Measurements from ENCODE around the gene TSPAN6.
A peak's percentile ranks its signal among the peaks of the same experiment; 100 is the strongest.

TSPAN6 gene

DNA sequence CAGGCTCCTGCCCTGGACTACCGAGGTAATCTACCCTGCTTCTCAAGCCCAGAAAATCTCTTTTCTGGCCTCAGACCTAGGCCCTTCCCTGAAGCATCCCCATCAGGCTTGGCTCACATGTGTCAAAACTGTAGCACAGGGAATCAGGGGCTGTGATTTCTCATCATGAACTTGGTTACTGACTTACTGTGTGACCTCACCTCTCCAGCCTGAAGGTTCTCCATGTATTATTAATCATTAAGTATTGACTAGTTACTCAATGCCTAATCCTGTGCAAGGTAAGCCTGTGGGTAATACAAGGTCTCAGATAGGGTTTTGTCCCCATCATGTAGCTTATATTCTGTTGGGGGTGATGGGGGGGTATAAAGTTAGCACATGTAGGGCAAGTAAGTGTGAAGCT lies 14.2 kb upstream of the TSPAN6 start:
- Mint-ChIP-seq H3K27ac (peak overlapping the region; percentile 62), H3K27me3 (ENCODE audit: low read depth, poor library complexity) (no peaks in the 10 kb centered on the region), H3K36me3 (ENCODE audit: low read depth) (no peaks in the 10 kb centered on the region), H3K4me1 (peaks cover 51% of the 10 kb centered on the region), H3K9me3 (peaks cover 28% of the 10 kb centered on the region), H3K4me3 (no peak overlapping the region)
- no peak for DNase-seq
- TF ChIP-seq, protein P1, sequence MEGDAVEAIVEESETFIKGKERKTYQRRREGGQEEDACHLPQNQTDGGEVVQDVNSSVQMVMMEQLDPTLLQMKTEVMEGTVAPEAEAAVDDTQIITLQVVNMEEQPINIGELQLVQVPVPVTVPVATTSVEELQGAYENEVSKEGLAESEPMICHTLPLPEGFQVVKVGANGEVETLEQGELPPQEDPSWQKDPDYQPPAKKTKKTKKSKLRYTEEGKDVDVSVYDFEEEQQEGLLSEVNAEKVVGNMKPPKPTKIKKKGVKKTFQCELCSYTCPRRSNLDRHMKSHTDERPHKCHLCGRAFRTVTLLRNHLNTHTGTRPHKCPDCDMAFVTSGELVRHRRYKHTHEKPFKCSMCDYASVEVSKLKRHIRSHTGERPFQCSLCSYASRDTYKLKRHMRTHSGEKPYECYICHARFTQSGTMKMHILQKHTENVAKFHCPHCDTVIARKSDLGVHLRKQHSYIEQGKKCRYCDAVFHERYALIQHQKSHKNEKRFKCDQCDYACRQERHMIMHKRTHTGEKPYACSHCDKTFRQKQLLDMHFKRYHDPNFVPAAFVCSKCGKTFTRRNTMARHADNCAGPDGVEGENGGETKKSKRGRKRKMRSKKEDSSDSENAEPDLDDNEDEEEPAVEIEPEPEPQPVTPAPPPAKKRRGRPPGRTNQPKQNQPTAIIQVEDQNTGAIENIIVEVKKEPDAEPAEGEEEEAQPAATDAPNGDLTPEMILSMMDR (IDR thresholded peaks at IDR 0.05) = no peak

DNA sequence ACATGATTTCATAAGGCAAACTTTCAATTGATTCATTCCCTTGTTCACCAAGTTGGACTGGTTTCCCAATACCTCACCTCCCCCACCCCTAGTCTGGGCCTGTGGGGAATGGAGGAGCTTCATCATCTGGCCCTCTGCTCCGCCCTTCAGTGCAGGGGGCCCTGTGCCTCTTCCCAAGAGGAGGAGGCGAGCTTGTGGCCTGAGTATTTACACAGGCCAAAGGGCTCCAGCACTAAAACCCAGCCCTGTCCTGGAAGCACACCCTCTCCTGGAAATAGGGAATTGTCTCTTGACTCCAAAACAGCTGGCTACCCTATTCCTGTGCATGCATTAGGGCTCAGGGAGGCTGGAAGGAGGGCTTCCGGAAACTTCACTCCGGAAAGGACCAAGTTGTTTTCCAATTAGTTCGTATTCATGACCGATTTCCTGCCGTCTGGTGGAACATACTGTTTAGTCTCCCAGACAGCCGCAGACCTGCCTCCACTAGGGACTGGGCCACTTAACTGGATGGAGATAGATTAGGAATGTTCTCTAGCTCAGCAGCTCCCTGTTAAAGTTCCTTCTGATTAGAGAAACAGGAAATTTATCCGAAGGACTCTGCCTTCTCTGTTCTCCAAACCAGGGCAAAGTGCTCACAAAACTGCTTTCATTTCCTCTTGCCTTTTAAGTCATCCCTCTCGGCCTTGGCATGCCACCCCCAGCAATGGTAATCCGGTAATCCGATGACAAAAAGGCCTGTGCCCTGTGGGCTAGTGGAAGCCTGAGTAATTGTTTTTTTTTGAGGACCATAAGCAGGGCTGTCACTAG lies 13.1 kb upstream of the TSPAN6 start:
- H3K9me3 Mint-ChIP-seq = peaks cover 34% of the 10 kb centered on the region
- no peaks in the 10 kb centered on the region for H3K27me3 Mint-ChIP-seq (ENCODE audit: low read depth, poor library complexity)
- peak overlapping the region; percentile 98 for H3K27ac Mint-ChIP-seq
- H3K36me3 Mint-ChIP-seq (ENCODE audit: low read depth) = no peaks in the 10 kb centered on the region
- peaks cover 54% of the 10 kb centered on the region for H3K4me1 Mint-ChIP-seq
- DNase-seq = peak; percentile 21
- TF ChIP-seq, protein P1 (IDR thresholded peaks at IDR 0.05) = no peak
- no peak overlapping the region for H3K4me3 Mint-ChIP-seq

DNA sequence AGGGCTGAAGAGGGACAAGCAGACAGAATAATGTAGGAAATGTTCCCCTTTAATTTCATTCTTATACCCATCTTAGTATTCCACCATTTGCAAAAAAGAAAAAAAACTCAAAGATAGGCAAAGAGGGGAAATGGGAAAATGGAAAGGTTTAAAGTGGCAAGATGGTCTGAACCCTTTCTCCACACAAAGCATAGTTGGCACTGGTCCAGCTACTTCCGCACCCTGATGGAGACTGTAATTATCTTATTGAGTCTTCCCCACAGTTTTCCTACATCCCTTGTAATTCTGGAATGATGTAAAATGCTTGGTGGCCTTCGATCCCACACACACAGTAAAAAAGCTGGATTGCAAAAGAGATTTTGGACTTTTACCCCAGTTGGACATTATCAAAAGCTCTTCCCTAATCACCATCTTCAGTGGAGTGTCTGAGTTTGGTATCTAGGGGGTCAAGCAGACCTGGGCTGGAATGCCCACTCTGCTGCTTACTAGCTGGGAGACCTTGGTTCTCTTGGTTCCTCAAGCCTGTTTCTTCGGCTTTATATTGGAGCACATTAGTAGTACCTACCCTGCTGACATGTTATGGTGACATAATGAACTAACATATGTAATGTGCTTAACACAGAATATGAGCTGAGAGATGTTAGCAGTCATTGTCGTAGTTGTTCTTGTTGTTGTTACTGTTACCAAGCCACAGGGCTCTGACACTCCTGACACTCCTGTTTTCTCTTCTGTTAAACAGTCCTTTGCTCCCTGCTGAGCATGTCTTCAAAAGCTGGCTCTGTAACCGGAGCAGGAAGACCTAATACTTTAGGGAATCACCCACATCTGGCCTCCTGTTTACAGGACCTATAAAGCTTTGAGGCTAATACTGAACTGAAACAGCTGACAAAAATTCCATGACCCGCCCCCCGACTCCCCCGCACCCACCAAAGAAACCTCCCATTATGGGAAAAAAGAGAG lies 12.1 kb upstream of the TSPAN6 start:
- TF ChIP-seq, protein P1 (IDR thresholded peaks at IDR 0.05) = no peak
- no peak for DNase-seq
- H3K27me3 Mint-ChIP-seq (ENCODE audit: low read depth, poor library complexity) = no peaks in the 10 kb centered on the region
- peak overlapping the region; percentile 98 for H3K27ac Mint-ChIP-seq
- H3K4me3 Mint-ChIP-seq = peak overlapping the region; percentile 18
- H3K9me3 Mint-ChIP-seq = peaks cover 34% of the 10 kb centered on the region
- peaks cover 51% of the 10 kb centered on the region for H3K4me1 Mint-ChIP-seq
- no peaks in the 10 kb centered on the region for H3K36me3 Mint-ChIP-seq (ENCODE audit: low read depth)

DNA sequence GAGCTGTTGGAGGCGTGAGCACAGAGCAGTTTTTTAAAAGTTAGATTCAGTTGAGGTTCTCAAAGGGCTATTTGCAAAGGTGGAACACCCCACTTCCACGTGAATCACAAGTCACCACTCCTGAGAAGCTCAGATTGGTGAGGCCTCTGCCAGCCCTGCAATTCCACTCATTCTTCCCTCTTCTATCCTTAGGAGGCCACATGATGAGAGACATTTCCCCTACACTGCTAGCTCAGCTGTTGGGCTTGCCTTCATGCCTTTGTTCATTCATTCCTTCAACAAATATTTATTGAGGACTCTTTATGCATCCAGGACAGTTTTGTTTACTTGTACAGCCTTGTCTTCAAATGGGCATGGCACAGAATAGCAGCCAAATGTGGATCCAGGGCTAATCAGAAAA lies 11.1 kb upstream of the TSPAN6 start:
- H3K27ac Mint-ChIP-seq = peak overlapping the region; percentile 98
- TF ChIP-seq, protein P1 (IDR thresholded peaks at IDR 0.05) = no peak
- no peaks in the 10 kb centered on the region for H3K27me3 Mint-ChIP-seq (ENCODE audit: low read depth, poor library complexity)
- H3K36me3 Mint-ChIP-seq (ENCODE audit: low read depth) = no peaks in the 10 kb centered on the region
- no peak overlapping the region for H3K4me3 Mint-ChIP-seq
- no peak for DNase-seq
- peaks cover 27% of the 10 kb centered on the region for H3K9me3 Mint-ChIP-seq
- H3K4me1 Mint-ChIP-seq = peaks cover 51% of the 10 kb centered on the region

DNA sequence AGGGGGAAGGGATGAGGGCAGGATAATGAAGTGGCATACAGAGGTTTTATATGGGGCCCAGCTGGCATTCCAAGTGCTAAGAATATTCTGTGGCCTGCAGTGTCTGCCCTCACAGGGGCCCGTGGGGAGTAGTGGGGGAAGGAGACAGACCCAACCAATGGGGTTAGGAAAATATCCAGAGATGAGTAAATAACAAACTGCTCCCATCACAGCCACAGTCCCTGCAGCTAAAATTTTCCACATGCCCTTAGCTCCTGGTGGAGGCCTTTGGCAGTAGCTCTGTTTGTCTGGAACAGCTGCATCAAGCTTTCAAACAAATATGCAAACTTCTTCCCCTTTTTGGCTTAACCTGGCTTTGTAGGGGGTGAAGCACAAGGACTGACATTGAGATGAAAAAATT lies 10.5 kb upstream of the TSPAN6 start:
- H3K9me3 Mint-ChIP-seq = peaks cover 29% of the 10 kb centered on the region
- no peaks in the 10 kb centered on the region for H3K27me3 Mint-ChIP-seq (ENCODE audit: low read depth, poor library complexity)
- no peak overlapping the region for H3K27ac Mint-ChIP-seq
- TF ChIP-seq, protein P1 (IDR thresholded peaks at IDR 0.05) = no peak
- H3K36me3 Mint-ChIP-seq (ENCODE audit: low read depth) = no peaks in the 10 kb centered on the region
- H3K4me1 Mint-ChIP-seq = peaks cover 57% of the 10 kb centered on the region
- H3K4me3 Mint-ChIP-seq = no peak overlapping the region
- no peak for DNase-seq

Measured in nephron progenitor cell (in vitro differentiated cells).